ENCODE results near the gene MAEA. TPM values are rescaled to one million over a fixed set of nuclear protein-coding genes. Genes with fewer than 3 reads are reported as not detected.
A peak's percentile ranks its signal among the peaks of the same experiment; 100 is the strongest.

MAEA gene
- total RNA-seq, 1 donor from 2014 or later = 74.0 TPM

DNA sequence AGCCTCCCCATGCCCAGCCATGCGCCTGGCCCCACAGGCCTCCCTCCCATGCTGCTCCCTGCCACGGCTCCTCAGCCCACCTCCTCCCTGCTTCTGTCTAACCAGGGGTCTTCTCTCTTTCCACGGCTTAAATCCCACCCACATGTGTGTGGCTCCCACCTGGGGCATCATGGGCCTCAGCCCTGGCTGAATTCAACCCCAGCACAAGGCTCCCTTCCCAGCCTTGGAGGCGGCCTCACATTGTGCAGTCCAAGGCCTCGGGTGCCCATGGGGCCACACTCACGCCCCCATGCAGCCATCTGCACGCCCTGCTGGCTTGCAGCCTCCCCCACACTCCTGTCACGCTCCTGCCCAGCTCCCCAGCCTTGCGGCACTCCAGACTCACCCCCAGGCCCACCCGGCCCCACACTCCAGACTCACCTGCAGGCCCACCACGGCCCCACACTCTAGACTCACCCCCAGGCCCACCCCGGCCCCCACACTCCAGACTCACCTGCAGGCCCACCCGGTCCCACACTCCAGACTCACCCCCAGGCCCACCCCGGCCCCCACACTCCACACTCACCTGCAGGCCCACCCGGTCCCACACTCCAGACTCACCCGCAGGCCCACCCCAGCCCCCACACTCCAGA lies 27.0 kb downstream of the MAEA start:
- TF ChIP-seq, protein P1, sequence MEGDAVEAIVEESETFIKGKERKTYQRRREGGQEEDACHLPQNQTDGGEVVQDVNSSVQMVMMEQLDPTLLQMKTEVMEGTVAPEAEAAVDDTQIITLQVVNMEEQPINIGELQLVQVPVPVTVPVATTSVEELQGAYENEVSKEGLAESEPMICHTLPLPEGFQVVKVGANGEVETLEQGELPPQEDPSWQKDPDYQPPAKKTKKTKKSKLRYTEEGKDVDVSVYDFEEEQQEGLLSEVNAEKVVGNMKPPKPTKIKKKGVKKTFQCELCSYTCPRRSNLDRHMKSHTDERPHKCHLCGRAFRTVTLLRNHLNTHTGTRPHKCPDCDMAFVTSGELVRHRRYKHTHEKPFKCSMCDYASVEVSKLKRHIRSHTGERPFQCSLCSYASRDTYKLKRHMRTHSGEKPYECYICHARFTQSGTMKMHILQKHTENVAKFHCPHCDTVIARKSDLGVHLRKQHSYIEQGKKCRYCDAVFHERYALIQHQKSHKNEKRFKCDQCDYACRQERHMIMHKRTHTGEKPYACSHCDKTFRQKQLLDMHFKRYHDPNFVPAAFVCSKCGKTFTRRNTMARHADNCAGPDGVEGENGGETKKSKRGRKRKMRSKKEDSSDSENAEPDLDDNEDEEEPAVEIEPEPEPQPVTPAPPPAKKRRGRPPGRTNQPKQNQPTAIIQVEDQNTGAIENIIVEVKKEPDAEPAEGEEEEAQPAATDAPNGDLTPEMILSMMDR (conservative IDR thresholded peaks at IDR 0.05) = no peak
- H3K4me3 Mint-ChIP-seq = no peak overlapping the region
- H3K36me3 Mint-ChIP-seq (ENCODE audit: low read depth) = peaks cover 41% of the 10 kb centered on the region
- no peaks in the 10 kb centered on the region for H3K27me3 Mint-ChIP-seq (ENCODE audit: low read depth)
- no peak for DNase-seq (ENCODE audit: low read depth, low spot score)
- H3K4me1 Mint-ChIP-seq = no peaks in the 10 kb centered on the region
- H3K9me3 Mint-ChIP-seq = peaks cover 3% of the 10 kb centered on the region
- no peak overlapping the region for H3K27ac Mint-ChIP-seq (ENCODE audit: unreplicated experiment)

DNA sequence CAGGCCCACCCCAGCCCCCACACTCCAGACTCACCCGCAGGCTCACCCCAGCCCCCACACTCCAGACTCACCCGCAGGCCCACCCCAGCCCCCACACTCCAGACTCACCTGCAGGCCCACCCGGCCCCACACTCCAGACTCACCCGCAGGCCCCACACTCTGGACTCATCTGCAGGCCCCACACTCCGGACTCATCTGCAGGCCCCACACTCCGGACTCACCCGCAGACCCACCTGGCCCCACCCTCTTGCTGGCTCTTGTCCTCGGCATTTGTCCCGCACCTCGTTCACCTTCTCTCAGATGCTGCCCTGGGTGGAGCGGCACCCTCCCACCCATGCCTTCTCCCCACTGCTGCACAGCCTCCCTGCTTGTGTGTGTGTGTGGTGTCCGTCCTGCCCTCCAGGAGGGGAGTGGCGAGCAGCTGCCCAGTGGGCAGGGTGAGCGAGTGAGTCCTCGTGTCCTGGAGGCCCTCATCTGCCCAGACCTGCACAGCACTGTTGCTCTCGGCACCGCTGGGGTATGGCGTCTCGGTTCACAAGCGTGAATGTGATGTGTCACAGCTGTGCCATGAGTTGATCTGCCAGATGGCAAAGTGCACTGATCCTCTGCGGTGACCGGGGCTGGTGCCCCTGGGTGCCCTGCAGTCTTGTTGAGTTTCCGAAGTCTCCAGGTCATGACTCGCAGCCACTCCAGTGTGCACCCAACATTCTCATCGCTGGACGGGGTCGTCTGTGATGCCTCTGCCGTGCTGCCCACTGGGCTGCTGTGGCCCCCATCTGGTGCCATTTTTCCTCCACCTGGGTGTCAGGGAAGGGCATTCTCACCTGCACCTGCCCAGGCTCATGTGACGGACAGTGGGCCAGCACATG lies 27.7 kb downstream of the MAEA start:
- no peaks in the 10 kb centered on the region for H3K4me1 Mint-ChIP-seq
- no peak for DNase-seq (ENCODE audit: low read depth, low spot score)
- no peak overlapping the region for H3K27ac Mint-ChIP-seq (ENCODE audit: unreplicated experiment)
- H3K36me3 Mint-ChIP-seq (ENCODE audit: low read depth) = peaks cover 41% of the 10 kb centered on the region
- H3K4me3 Mint-ChIP-seq = no peak overlapping the region
- H3K27me3 Mint-ChIP-seq (ENCODE audit: low read depth) = no peaks in the 10 kb centered on the region
- TF ChIP-seq, protein P1 (conservative IDR thresholded peaks at IDR 0.05) = no peak
- peaks cover 3% of the 10 kb centered on the region for H3K9me3 Mint-ChIP-seq

DNA sequence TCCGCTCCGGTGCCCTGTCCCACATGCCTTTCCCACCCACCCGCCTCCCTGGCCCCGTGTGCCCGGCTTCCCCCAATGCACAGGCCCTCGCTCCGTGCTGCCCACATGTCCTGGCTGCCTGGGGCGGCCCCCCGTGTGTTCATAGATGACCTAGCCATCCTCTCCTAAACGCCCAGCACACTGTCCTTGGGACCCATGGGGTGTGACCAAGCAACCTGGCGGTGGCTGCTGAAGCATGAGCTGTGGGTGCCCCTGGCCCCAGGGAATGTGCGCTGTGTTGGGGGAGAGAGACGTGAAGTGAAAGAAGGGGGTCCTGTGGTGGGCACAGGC lies 28.3 kb downstream of the MAEA start:
- peaks cover 3% of the 10 kb centered on the region for H3K9me3 Mint-ChIP-seq
- H3K4me3 Mint-ChIP-seq = no peak overlapping the region

DNA sequence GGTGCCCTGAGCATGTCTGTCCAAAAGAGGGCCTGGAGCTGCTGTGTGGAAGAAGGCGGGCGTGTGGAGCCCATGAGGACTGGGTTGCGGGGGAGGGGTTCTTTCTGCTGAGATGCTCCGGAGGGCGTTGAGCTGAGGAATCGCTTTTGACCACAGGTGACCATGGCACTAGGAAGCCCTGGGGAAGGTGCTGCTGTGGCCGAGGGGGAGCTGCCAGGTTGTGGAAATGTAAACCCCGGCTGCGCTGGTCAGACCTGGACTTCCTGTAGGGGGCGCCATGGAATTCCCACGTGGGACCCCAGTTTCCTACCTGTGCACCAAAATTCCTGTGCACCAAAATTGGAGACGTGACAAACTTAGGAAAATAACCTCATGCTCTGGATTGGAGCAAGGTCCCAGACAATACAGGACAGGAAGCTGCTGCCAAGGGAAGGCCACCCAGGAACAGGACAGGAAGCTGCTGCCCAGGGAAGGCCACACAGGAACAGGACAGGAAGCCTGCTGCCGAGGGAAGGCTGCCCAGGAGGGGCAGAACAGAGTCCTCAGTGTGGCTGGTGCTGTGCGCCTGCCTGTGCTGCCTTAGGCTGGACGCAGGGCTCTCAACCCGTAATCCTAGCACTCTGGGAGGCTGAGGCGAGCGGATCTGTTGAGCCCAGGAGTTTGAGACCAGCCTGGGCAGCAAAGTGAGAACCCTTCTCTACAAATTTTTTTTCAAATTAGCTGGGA lies 29.0 kb downstream of the MAEA start:
- TF ChIP-seq, protein P1 (conservative IDR thresholded peaks at IDR 0.05) = peak; percentile 30
- Mint-ChIP-seq H3K4me3 (no peak overlapping the region), H3K9me3 (peaks cover 3% of the 10 kb centered on the region), H3K4me1 (no peaks in the 10 kb centered on the region), H3K27me3 (ENCODE audit: low read depth) (no peaks in the 10 kb centered on the region), H3K27ac (ENCODE audit: unreplicated experiment) (no peak overlapping the region), H3K36me3 (ENCODE audit: low read depth) (peaks cover 31% of the 10 kb centered on the region)
- DNase-seq (ENCODE audit: low read depth, low spot score) = no peak

More for the DNA sequence above, 28.3 kb downstream of the MAEA start:
- Mint-ChIP-seq H3K27me3 (ENCODE audit: low read depth) (no peaks in the 10 kb centered on the region), H3K36me3 (ENCODE audit: low read depth) (peaks cover 36% of the 10 kb centered on the region), H3K4me1 (no peaks in the 10 kb centered on the region), H3K27ac (ENCODE audit: unreplicated experiment) (no peak overlapping the region)
- TF ChIP-seq, protein P1 (conservative IDR thresholded peaks at IDR 0.05) = no peak
- no peak for DNase-seq (ENCODE audit: low read depth, low spot score)

DNA sequence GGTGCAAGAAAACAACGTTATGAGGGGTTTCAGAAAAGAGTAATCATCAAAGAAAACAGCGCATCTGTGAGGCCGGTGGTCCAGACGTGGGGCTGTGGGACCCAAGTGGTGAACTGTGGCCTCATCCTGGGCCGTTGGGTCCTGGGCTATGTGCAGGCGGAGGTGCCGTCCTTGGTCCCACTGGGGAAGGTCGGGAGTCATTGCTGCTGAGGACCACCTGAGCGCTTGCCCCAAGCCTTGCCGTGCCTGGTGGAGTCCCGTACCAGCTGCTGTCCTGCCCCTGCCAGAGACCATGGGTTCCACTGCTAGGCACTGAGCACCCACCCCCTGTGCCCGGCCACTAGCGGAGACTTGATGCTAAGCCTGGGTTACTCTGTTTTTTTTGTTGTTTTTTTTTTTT lies 31.8 kb downstream of the MAEA start:
- H3K4me3 Mint-ChIP-seq = no peak overlapping the region
- H3K36me3 Mint-ChIP-seq (ENCODE audit: low read depth) = peaks cover 28% of the 10 kb centered on the region
- DNase-seq (ENCODE audit: low read depth, low spot score) = no peak
- H3K27ac Mint-ChIP-seq (ENCODE audit: unreplicated experiment) = no peak overlapping the region
- no peaks in the 10 kb centered on the region for H3K4me1 Mint-ChIP-seq
- TF ChIP-seq, protein P1 (conservative IDR thresholded peaks at IDR 0.05) = no peak
- H3K27me3 Mint-ChIP-seq (ENCODE audit: low read depth) = no peaks in the 10 kb centered on the region
- peaks cover 3% of the 10 kb centered on the region for H3K9me3 Mint-ChIP-seq

All from neural crest cell (in vitro differentiated cells).